Measurements from ENCODE around the gene CACNA1C.
A peak's percentile ranks its signal among the peaks of the same experiment; 100 is the strongest.

Gene CACNA1C

DNA sequence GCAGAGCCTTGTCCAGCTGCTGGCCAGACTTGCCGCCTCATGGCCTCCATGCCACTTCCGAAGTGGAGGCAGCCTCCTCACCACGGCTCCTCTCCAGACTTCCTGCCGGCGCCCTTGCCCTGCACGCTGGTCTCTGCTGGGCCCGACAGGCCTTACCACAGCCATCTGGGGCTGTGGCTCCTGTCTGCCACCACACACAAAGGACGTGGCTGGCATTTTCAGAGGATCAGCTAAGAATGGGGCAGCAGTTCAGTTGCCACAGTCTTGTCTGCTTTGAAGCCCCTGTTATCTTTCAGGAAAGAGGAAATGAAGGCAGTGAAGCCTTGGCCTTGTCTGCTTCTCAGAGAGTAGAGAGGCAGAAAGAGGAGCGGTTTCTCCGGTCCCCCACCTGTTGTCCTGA lies 564.0 kb downstream of the CACNA1C start:
- no peak overlapping the region for H3K4me3 ChIP-seq (ENCODE audit: low read depth, low read length)
- TF ChIP-seq, protein P1, sequence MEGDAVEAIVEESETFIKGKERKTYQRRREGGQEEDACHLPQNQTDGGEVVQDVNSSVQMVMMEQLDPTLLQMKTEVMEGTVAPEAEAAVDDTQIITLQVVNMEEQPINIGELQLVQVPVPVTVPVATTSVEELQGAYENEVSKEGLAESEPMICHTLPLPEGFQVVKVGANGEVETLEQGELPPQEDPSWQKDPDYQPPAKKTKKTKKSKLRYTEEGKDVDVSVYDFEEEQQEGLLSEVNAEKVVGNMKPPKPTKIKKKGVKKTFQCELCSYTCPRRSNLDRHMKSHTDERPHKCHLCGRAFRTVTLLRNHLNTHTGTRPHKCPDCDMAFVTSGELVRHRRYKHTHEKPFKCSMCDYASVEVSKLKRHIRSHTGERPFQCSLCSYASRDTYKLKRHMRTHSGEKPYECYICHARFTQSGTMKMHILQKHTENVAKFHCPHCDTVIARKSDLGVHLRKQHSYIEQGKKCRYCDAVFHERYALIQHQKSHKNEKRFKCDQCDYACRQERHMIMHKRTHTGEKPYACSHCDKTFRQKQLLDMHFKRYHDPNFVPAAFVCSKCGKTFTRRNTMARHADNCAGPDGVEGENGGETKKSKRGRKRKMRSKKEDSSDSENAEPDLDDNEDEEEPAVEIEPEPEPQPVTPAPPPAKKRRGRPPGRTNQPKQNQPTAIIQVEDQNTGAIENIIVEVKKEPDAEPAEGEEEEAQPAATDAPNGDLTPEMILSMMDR (IDR thresholded peaks at IDR 0.05; ENCODE audit: low read depth, low read length) = no peak

DNA sequence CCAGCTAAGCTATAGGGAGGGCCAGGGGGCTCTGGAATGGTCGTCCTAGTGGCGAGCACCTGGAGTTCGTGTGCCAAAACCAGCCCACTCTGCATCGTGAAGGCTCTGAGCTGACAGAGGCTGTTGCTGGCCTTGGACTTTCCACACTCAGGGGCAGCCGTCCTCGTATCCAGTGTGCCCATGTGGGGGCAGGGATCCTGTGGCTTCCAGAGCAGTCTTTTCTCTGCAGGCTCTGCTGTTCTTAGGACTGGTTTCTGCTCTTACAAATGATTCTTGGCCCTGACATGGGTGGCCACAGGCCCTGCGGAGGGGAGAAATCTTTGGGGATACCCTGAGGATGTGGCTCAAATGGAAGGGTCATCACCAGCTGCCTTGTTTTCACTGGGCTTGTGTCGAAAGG lies 564.6 kb downstream of the CACNA1C start:
- H3K4me3 ChIP-seq (ENCODE audit: low read depth, low read length) = no peak overlapping the region
- TF ChIP-seq, protein P1 (IDR thresholded peaks at IDR 0.05; ENCODE audit: low read depth, low read length) = no peak

DNA sequence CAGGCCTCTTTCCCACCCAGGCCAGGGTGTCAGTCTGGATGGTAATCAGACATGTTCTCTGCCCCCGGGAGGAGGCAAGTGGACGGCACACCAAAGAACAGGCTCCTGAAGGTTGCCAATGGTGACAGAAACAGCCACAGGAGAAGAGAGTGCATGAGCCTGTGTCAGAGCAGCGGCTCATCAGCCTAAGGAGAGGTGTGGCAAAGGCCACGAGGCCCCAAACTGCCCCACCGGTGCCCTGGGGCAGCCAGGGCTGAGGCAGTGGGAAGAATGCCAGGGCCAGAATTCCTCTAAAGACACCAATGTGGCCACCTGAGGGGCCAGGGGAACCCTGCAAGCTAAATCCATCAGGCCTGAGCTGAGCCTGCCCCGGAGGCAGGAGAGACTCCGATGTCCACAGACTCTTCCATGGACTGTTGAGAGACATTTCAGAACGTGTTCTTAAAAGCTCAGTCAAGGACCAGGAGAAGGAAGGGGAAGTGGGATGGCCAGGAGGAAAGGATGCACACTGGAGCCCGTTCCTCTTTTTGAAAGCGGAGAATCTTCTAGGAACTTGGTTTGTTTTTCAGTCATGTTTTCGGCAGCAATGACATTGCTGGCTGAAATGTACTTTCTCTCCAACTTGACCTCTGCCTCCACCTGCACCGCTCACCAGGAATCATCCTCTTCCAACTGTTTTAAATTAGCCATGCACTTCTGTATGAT lies 565.7 kb downstream of the CACNA1C start:
- H3K4me3 ChIP-seq (ENCODE audit: low read depth, low read length) = no peak overlapping the region
- TF ChIP-seq, protein P1 (IDR thresholded peaks at IDR 0.05; ENCODE audit: low read depth, low read length) = no peak

DNA sequence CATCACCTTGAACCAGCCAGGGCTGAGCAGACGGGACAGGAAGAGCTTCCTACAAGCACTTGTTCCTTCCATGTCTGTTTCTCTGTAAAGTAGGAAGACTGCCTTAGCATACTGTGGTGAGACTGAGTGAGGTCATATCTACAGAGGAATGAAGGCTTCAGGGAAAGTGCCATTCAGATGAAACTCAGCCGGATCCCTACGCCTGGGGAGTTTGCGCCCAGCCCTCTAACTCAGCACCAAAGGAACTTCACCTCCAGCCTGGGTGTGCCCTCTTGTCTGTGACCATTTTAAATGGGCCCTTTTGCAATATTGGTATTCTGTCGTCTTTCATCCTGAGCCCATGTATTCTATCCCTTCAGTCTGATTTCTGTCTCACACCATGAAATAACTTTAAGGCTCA lies 566.3 kb downstream of the CACNA1C start:
- TF ChIP-seq, protein P1 (IDR thresholded peaks at IDR 0.05; ENCODE audit: low read depth, low read length) = no peak
- H3K4me3 ChIP-seq (ENCODE audit: low read depth, low read length) = no peak overlapping the region

DNA sequence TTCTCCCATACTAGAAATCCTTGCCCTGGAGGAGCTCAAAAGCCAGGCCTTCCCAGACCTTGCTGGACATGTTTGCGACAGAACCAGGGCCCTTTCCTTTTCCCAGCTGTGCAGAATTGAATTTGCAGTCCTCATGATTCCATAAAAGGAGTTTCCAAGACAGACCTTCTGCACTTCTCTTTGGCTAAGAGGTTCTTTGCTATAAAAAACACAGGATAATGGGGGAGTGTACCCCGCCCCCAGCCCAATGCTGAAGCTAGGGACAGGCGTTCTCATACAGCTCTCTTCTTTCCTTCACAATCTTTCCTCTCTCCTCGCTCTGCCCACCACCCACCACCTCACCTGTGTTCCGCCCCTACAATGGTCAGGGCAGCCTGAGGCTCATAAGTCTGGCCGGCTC lies 569.7 kb downstream of the CACNA1C start:
- H3K4me3 ChIP-seq (ENCODE audit: low read depth, low read length) = no peak overlapping the region
- TF ChIP-seq, protein P1 (IDR thresholded peaks at IDR 0.05; ENCODE audit: low read depth, low read length) = no peak

DNA sequence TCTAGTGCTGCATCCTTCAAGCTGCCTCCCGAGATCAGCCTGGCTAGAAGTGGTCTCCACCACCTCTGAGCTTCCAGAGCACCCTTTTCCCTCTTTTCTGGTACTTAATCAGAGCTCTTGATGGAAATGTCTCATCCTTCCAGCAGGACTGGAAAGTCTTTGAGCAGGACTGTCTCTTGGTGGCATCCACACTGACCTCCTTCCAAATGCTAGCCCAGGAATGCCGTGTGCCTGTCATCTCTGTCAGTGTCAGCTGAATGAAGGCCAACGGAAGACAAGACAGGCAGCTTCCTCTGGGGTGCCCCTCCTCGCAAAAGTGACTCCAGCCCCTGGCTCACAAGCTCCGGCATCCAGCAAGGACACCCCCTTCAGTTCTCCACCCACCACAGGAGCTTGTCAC lies 570.7 kb downstream of the CACNA1C start:
- TF ChIP-seq, protein P1 (IDR thresholded peaks at IDR 0.05; ENCODE audit: low read depth, low read length) = no peak
- no peak overlapping the region for H3K4me3 ChIP-seq (ENCODE audit: low read depth, low read length)

DNA sequence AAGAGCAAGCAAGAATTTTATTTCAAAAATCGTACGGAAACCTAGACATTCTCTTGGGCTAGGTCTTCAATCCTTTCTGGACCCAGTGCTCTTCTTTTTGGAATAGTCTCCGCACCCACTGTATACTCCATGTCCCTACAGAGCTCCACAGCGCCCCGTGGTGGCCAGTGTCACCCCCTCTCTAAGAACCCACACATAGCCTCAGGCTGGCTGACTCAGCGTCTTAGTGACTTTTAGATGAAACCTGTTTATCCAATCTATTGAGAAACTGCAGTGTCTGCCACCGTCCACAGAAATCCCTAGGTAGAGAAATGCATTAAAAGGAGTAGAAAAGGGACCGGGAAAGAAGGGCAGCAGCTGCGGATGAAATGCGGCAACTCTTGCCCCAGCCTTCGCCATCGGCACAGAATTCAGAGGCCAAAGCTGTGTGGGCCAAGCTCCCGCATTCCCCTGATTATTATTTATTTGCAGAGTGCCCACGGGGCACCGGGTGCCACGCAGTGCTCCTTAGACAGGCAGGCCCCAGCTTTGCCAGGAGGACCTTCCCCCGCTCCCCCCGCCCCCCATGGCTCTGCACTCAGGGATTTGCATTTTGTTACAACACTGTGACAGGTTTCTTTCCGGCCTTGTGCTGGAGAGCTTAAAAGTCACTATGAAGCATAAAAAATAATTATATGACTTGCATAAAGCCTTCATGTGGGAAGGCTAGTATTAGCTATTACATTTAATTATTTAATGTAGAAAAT lies 571.9 kb downstream of the CACNA1C start:
- TF ChIP-seq, protein P1 (IDR thresholded peaks at IDR 0.05; ENCODE audit: low read depth, low read length) = peak; percentile 34; the same call in 1 of the 2 replicates
- H3K4me3 ChIP-seq (ENCODE audit: low read depth, low read length) = no peak overlapping the region

Measured in WI38 (cell line).